NCI-H1092 treated with DMSO at 0.1 percent for 48 hours (cell line): ENCODE results near the gene LBHD2.
"Not testable (repeated sequence)": the region's sequence is repeated elsewhere in the genome, so short reads cannot be mapped to it uniquely, and the experiment has no call there.

Experiments used
- DNase-seq: peaks from one replicate; lab custom pipeline; 2025; lab: John Stamatoyannopoulos, UW

The LBHD2 gene

GRCh38 chr14:103104654-103105452 is 20.8 kb downstream of the LBHD2 start:
- peak; percentile 38 for DNase-seq

GRCh38 chr14:103105580-103106150 is 21.7 kb downstream of the LBHD2 start:
- no peak for DNase-seq

GRCh38 chr14:103107455-103107854 is 23.4 kb downstream of the LBHD2 start:
- DNase-seq = no peak

GRCh38 chr14:103107941-103108748 is 24.1 kb downstream of the LBHD2 start:
- no peak for DNase-seq

GRCh38 chr14:103108749-103109207 is 24.8 kb downstream of the LBHD2 start:
- DNase-seq = no peak

GRCh38 chr14:103109535-103110441 is 25.8 kb downstream of the LBHD2 start:
- no peak for DNase-seq

GRCh38 chr14:103110681-103111231 is 26.7 kb downstream of the LBHD2 start:
- DNase-seq = peak; percentile 40

GRCh38 chr14:103111232-103111868 is 27.3 kb downstream of the LBHD2 start:
- DNase-seq = no peak

- no peak for DNase-seq
These were observed 28.6 kb downstream of the LBHD2 start for GRCh38 chr14:103112400-103113243.

GRCh38 chr14:103113303-103113702 is 29.3 kb downstream of the LBHD2 start:
- DNase-seq = no peak

GRCh38 chr14:103113774-103114173 is 29.8 kb downstream of the LBHD2 start:
- no peak for DNase-seq

- not testable (repeated sequence) for DNase-seq
These were observed 31.2 kb downstream of the LBHD2 start for GRCh38 chr14:103115086-103115679.

GRCh38 chr14:103115845-103116572 is 32.0 kb downstream of the LBHD2 start:
- no peak for DNase-seq

- no peak for DNase-seq
These were observed 32.6 kb downstream of the LBHD2 start for GRCh38 chr14:103116636-103117035.

- not testable (repeated sequence) for DNase-seq
These were observed 33.5 kb downstream of the LBHD2 start for GRCh38 chr14:103117499-103117898.

- no peak for DNase-seq
These were observed 34.1 kb downstream of the LBHD2 start for GRCh38 chr14:103118018-103118662.

GRCh38 chr14:103118663-103119404 is 34.8 kb downstream of the LBHD2 start:
- no peak for DNase-seq
